Activated T-helper 17 cell treated with anti-CD3 and anti-CD28 coated beads, Interleukin-2, amount 50 U/mL, for 72 hours (primary cell): ENCODE data around the gene PDIA2. TPM values are rescaled to one million over a fixed set of nuclear protein-coding genes. Genes with fewer than 3 reads are reported as not detected.

Source experiments
- ATAC-seq: fragments of 150-1000 bp; cut with Tn5 transposase; replicated peaks from 2 replicates; pipeline ENCODE4 v1.10.0; 2021; ENCODE audit warnings: mild to moderate bottlenecking, moderate library complexity
- H3K27ac Mint-ChIP-seq: one replicate; pipeline ENCODE4 v1.8.0; 2022; ENCODE audit warnings: mixed read lengths
- H3K27me3 Mint-ChIP-seq: one replicate; pipeline ENCODE4 v1.8.0; 2022; ENCODE audit warnings: mixed read lengths
- H3K36me3 Mint-ChIP-seq: one replicate; pipeline ENCODE4 v1.8.0; 2022; ENCODE audit warnings: low read depth, mild to moderate bottlenecking, mixed read lengths
- H3K4me1 Mint-ChIP-seq: one replicate; pipeline ENCODE4 v1.8.0; 2022; ENCODE audit warnings: mixed read lengths
- H3K4me3 Mint-ChIP-seq: one replicate; pipeline ENCODE4 v1.8.0; 2022; ENCODE audit warnings: mild to moderate bottlenecking, mixed read lengths
- H3K9me3 Mint-ChIP-seq: one replicate; pipeline ENCODE4 v1.8.0; 2022; ENCODE audit warnings: mixed read lengths
- total RNA-seq, 2 donors: library from RNA; stranded (reverse); gene quantifications; one replicate each; pipeline ENCODE4 v1.2.3, GENCODE V29; 2022

PDIA2 gene
- total RNA-seq, 2 donors from 2014 or later = not detected

- Mint-ChIP-seq H3K4me3 (no peak overlapping the region), H3K36me3 (peaks cover 34% of the 10 kb centered on the region), H3K27me3 (no peaks in the 10 kb centered on the region), H3K9me3 (no peaks in the 10 kb centered on the region), H3K27ac (no peak overlapping the region), H3K4me1 (no peaks in the 10 kb centered on the region)
- no peak for ATAC-seq
Measured at GRCh38 chr16:291539-291938, 8.6 kb downstream of the PDIA2 start.

GRCh38 chr16:293043-293775 is 10.2 kb downstream of the PDIA2 start:
- Mint-ChIP-seq H3K4me1 (no peaks in the 10 kb centered on the region), H3K4me3 (no peak overlapping the region)
- no peak for ATAC-seq

GRCh38 chr16:296276-296675 is 13.3 kb downstream of the PDIA2 start:
- H3K27me3 Mint-ChIP-seq = no peaks in the 10 kb centered on the region
- no peak for ATAC-seq
- H3K27ac Mint-ChIP-seq = no peak overlapping the region
- H3K4me3 Mint-ChIP-seq = no peak overlapping the region
- no peaks in the 10 kb centered on the region for H3K9me3 Mint-ChIP-seq
- no peaks in the 10 kb centered on the region for H3K4me1 Mint-ChIP-seq
- H3K36me3 Mint-ChIP-seq = peaks cover 41% of the 10 kb centered on the region

More at GRCh38 chr16:293043-293775, 10.2 kb downstream of the PDIA2 start:
- Mint-ChIP-seq H3K27ac (no peak overlapping the region), H3K27me3 (no peaks in the 10 kb centered on the region), H3K9me3 (no peaks in the 10 kb centered on the region), H3K36me3 (peaks cover 35% of the 10 kb centered on the region)

- Mint-ChIP-seq H3K36me3 (peaks cover 37% of the 10 kb centered on the region), H3K4me3 (no peak overlapping the region), H3K27ac (no peak overlapping the region), H3K9me3 (no peaks in the 10 kb centered on the region), H3K4me1 (no peaks in the 10 kb centered on the region), H3K27me3 (no peaks in the 10 kb centered on the region)
- no peak for ATAC-seq
Measured at GRCh38 chr16:296806-297510, 14.0 kb downstream of the PDIA2 start.

GRCh38 chr16:297832-298231 is 14.9 kb downstream of the PDIA2 start:
- no peaks in the 10 kb centered on the region for H3K9me3 Mint-ChIP-seq
- no peak overlapping the region for H3K4me3 Mint-ChIP-seq
- peaks cover 33% of the 10 kb centered on the region for H3K36me3 Mint-ChIP-seq
- no peaks in the 10 kb centered on the region for H3K27me3 Mint-ChIP-seq
- no peaks in the 10 kb centered on the region for H3K4me1 Mint-ChIP-seq
- no peak overlapping the region for H3K27ac Mint-ChIP-seq
- ATAC-seq = no peak

- H3K27me3 Mint-ChIP-seq = no peaks in the 10 kb centered on the region
- H3K9me3 Mint-ChIP-seq = no peaks in the 10 kb centered on the region
- no peak overlapping the region for H3K27ac Mint-ChIP-seq
- ATAC-seq = no peak
- no peaks in the 10 kb centered on the region for H3K4me1 Mint-ChIP-seq
- no peak overlapping the region for H3K4me3 Mint-ChIP-seq
- H3K36me3 Mint-ChIP-seq = peaks cover 48% of the 10 kb centered on the region
Measured at GRCh38 chr16:301235-301634, 18.3 kb downstream of the PDIA2 start.

- H3K27ac Mint-ChIP-seq = no peak overlapping the region
- H3K36me3 Mint-ChIP-seq = peaks cover 52% of the 10 kb centered on the region
- ATAC-seq = no peak
- no peak overlapping the region for H3K4me3 Mint-ChIP-seq
- H3K9me3 Mint-ChIP-seq = no peaks in the 10 kb centered on the region
- no peaks in the 10 kb centered on the region for H3K4me1 Mint-ChIP-seq
- no peaks in the 10 kb centered on the region for H3K27me3 Mint-ChIP-seq
Measured at GRCh38 chr16:301950-302349, 19.0 kb downstream of the PDIA2 start.

GRCh38 chr16:303760-304505 is 21.0 kb downstream of the PDIA2 start:
- no peaks in the 10 kb centered on the region for H3K4me1 Mint-ChIP-seq
- H3K36me3 Mint-ChIP-seq = peaks cover 60% of the 10 kb centered on the region
- H3K27ac Mint-ChIP-seq = peak overlapping the region; percentile 54
- H3K27me3 Mint-ChIP-seq = no peaks in the 10 kb centered on the region
- ATAC-seq = no peak
- no peaks in the 10 kb centered on the region for H3K9me3 Mint-ChIP-seq
- no peak overlapping the region for H3K4me3 Mint-ChIP-seq

- Mint-ChIP-seq H3K9me3 (no peaks in the 10 kb centered on the region), H3K27ac (no peak overlapping the region), H3K36me3 (peaks cover 54% of the 10 kb centered on the region), H3K4me3 (no peak overlapping the region), H3K27me3 (no peaks in the 10 kb centered on the region), H3K4me1 (no peaks in the 10 kb centered on the region)
- ATAC-seq = no peak
Measured at GRCh38 chr16:305916-306626, 23.1 kb downstream of the PDIA2 start.

- no peak overlapping the region for H3K4me3 Mint-ChIP-seq
- H3K27me3 Mint-ChIP-seq = no peaks in the 10 kb centered on the region
- no peaks in the 10 kb centered on the region for H3K4me1 Mint-ChIP-seq
- H3K36me3 Mint-ChIP-seq = peaks cover 59% of the 10 kb centered on the region
- no peak for ATAC-seq
- no peak overlapping the region for H3K27ac Mint-ChIP-seq
- no peaks in the 10 kb centered on the region for H3K9me3 Mint-ChIP-seq
Measured at GRCh38 chr16:306911-307370, 24.0 kb downstream of the PDIA2 start.

- Mint-ChIP-seq H3K27ac (no peak overlapping the region), H3K4me1 (no peaks in the 10 kb centered on the region), H3K27me3 (no peaks in the 10 kb centered on the region), H3K36me3 (peaks cover 64% of the 10 kb centered on the region), H3K4me3 (no peak overlapping the region), H3K9me3 (no peaks in the 10 kb centered on the region)
- ATAC-seq = no peak
Measured at GRCh38 chr16:307691-308312, 24.8 kb downstream of the PDIA2 start.

GRCh38 chr16:309476-309875 is 26.5 kb downstream of the PDIA2 start:
- H3K27ac Mint-ChIP-seq = no peak overlapping the region
- no peak for ATAC-seq
- H3K4me1 Mint-ChIP-seq = no peaks in the 10 kb centered on the region
- H3K27me3 Mint-ChIP-seq = no peaks in the 10 kb centered on the region
- no peak overlapping the region for H3K4me3 Mint-ChIP-seq
- H3K36me3 Mint-ChIP-seq = peaks cover 53% of the 10 kb centered on the region
- no peaks in the 10 kb centered on the region for H3K9me3 Mint-ChIP-seq

GRCh38 chr16:311725-312124 is 28.8 kb downstream of the PDIA2 start:
- Mint-ChIP-seq H3K36me3 (peaks cover 47% of the 10 kb centered on the region), H3K4me3 (no peak overlapping the region), H3K27me3 (no peaks in the 10 kb centered on the region), H3K9me3 (no peaks in the 10 kb centered on the region), H3K4me1 (peaks cover 4% of the 10 kb centered on the region), H3K27ac (no peak overlapping the region)
- no peak for ATAC-seq

- Mint-ChIP-seq H3K27me3 (no peaks in the 10 kb centered on the region), H3K9me3 (no peaks in the 10 kb centered on the region), H3K36me3 (peaks cover 39% of the 10 kb centered on the region), H3K27ac (no peak overlapping the region), H3K4me3 (no peak overlapping the region), H3K4me1 (peaks cover 9% of the 10 kb centered on the region)
- ATAC-seq = no peak
Measured at GRCh38 chr16:314351-314750, 31.4 kb downstream of the PDIA2 start.
